Nephron (organoid): ENCODE measurements around the gene PTPRG.
A peak's percentile ranks its signal among the peaks of the same experiment; 100 is the strongest.

Experiments used
- H3K27ac Mint-ChIP-seq, 3 experiments: 2 replicates each; pipeline ENCODE4 v1.8.0; 2020; ENCODE audit warnings: mixed read lengths in 3 of 3, mild to moderate bottlenecking in 2 of 3, moderate library complexity in 1 of 3
- H3K27me3 Mint-ChIP-seq: 2 replicates; pipeline ENCODE4 v1.8.0; 2021; ENCODE audit warnings: low read depth, mild to moderate bottlenecking, moderate library complexity, mixed read lengths
- H3K36me3 Mint-ChIP-seq: 2 replicates; pipeline ENCODE4 v1.8.0; 2020; ENCODE audit warnings: low read depth, mixed read lengths
- H3K4me1 Mint-ChIP-seq: 2 replicates; pipeline ENCODE4 v1.8.0; 2020; ENCODE audit warnings: mixed read lengths
- H3K4me3 Mint-ChIP-seq, 3 experiments: 2 replicates each; pipeline ENCODE4 v1.8.0; 2020; ENCODE audit warnings: mild to moderate bottlenecking in 3 of 3, mixed read lengths in 3 of 3, moderate library complexity in 2 of 3
- H3K9me3 Mint-ChIP-seq: 2 replicates; pipeline ENCODE4 v1.8.0; 2020; ENCODE audit warnings: mixed read lengths
- TF ChIP-seq, protein P1 (sequence below), 3 experiments: fragments of 200-600 bp; sonication (generic); IDR thresholded peaks; one replicate each; pipeline ENCODE4 v1.5.0; 2021; ENCODE audit warnings: antibody characterized with exemption in 3 of 3; ENCODE audit not compliant: unreplicated experiment in 3 of 3

Gene PTPRG

DNA sequence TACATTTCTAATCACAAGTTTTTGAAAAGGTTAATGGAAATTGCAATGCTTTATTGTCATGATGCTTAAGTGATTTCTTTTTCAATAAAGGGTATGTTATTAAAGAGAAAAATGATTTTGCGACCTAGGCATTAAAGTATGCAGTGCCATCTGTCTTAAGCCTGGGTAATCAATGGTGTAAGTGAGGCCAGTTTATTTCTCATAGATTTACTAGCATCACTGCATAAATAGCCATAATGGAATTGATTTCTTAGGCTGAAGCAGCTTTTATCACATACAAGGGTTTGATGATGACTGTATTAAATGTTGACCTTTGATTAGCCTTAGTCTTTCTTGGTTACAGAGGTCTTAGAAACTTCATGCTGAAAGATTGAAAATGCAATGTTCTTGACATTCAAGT is 464.5 kb downstream of the PTPRG start:
- TF ChIP-seq, protein P1, sequence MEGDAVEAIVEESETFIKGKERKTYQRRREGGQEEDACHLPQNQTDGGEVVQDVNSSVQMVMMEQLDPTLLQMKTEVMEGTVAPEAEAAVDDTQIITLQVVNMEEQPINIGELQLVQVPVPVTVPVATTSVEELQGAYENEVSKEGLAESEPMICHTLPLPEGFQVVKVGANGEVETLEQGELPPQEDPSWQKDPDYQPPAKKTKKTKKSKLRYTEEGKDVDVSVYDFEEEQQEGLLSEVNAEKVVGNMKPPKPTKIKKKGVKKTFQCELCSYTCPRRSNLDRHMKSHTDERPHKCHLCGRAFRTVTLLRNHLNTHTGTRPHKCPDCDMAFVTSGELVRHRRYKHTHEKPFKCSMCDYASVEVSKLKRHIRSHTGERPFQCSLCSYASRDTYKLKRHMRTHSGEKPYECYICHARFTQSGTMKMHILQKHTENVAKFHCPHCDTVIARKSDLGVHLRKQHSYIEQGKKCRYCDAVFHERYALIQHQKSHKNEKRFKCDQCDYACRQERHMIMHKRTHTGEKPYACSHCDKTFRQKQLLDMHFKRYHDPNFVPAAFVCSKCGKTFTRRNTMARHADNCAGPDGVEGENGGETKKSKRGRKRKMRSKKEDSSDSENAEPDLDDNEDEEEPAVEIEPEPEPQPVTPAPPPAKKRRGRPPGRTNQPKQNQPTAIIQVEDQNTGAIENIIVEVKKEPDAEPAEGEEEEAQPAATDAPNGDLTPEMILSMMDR (IDR thresholded peaks at IDR 0.05; ENCODE audit: unreplicated experiment in 3 of 3), result no peak
- Mint-ChIP-seq H3K27ac (peak overlapping the region in 1 of 3 experiments; percentile 63), H3K4me1 (peaks cover 35% of the 10 kb centered on the region), H3K36me3 (no peaks in the 10 kb centered on the region), H3K27me3 (no peaks in the 10 kb centered on the region), H3K9me3 (no peaks in the 10 kb centered on the region), H3K4me3 (no peak overlapping the region)

DNA sequence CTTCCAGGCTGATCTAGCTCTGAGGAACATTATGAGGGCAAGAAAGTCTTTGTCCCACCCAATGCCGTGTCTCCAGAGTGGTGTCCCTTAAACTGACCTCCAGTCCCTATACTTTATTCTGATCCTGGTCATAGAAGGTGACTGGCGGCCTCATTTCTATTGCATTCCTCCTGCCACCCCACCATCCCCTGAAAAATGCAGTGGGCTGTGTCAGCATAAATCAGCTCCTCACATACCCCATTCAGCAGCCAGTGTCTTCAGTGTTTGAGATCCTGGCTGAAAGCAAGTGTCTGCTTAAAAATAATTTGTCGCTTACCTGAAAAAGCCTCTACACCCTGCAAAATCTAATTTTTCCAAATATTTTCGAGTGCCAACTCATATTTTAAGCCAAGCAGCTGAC is 465.9 kb downstream of the PTPRG start:
- Mint-ChIP-seq H3K4me1 (peaks cover 35% of the 10 kb centered on the region), H3K4me3 (no peak overlapping the region), H3K9me3 (no peaks in the 10 kb centered on the region), H3K27ac (peak overlapping the region; percentile 16 to 81 (median 66)), H3K27me3 (no peaks in the 10 kb centered on the region), H3K36me3 (no peaks in the 10 kb centered on the region)
- TF ChIP-seq, protein P1 (IDR thresholded peaks at IDR 0.05; ENCODE audit: unreplicated experiment in 3 of 3), result no peak

DNA sequence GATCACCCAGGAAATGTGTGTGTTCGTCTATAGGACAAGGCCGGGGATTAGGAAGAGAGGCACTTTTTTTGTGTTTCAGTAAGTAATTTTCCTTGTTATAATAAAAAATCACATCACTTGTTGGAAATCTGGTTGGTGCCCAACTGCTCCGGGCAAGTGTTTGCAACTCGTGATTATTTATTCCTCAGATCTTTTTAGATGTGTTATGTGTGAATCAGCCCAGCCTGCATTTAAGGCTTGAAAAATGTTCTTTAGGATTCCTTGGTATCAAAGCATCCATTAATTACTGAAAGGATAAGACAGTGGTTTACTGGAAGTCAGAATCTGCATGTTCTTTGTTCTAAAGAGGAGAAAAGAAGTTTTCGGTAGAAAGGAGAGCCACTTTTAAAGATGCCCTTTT is 466.4 kb downstream of the PTPRG start:
- TF ChIP-seq, protein P1 (IDR thresholded peaks at IDR 0.05; ENCODE audit: unreplicated experiment in 3 of 3), result no peak
- H3K4me1 Mint-ChIP-seq, result peaks cover 35% of the 10 kb centered on the region
- H3K9me3 Mint-ChIP-seq, result no peaks in the 10 kb centered on the region
- no peak overlapping the region for H3K4me3 Mint-ChIP-seq
- no peaks in the 10 kb centered on the region for H3K36me3 Mint-ChIP-seq
- H3K27ac Mint-ChIP-seq, result peak overlapping the region; percentile 16 to 81 (median 66)
- no peaks in the 10 kb centered on the region for H3K27me3 Mint-ChIP-seq

DNA sequence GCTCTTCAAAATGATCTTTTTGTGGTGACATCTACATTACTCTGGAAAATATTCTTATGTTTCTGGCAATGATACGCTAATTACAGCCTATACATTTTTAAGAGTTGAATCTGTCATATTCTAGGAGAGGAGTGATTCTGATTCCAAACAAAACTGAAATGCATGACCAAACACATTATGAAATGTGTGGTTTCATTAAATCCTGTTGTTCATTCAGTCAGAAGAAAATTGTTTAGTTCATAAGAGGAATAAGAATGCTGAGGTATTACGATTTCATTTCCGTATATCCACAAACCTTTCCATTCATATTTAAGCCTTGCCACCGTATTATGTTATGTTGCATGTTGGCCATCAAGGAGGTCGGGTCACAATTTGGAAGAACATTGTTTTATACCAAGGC is 466.9 kb downstream of the PTPRG start:
- Mint-ChIP-seq H3K36me3 (no peaks in the 10 kb centered on the region), H3K27ac (peak overlapping the region; percentile 19 to 81 (median 66)), H3K4me3 (no peak overlapping the region), H3K27me3 (no peaks in the 10 kb centered on the region), H3K4me1 (peaks cover 35% of the 10 kb centered on the region), H3K9me3 (no peaks in the 10 kb centered on the region)
- TF ChIP-seq, protein P1 (IDR thresholded peaks at IDR 0.05; ENCODE audit: unreplicated experiment in 3 of 3), result no peak

DNA sequence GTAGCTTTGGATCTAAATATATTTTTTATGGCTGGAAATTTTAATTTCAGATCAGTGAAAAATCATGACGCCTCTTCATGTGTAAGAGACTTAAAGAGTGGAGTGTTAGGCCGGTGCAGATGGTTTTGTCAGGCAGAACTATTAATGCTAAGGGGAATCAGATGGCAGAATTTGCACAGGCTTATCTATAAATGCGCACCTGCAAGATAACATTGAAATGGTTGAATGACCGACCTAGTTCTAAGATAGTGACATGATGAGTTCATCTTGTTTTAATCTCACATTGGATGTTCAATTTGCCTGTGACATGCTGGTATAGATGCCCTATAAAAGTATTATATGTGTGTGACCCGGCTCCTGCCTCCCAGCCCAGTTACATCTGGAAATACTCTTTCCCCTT is 471.4 kb downstream of the PTPRG start:
- Mint-ChIP-seq H3K27me3 (no peaks in the 10 kb centered on the region), H3K4me3 (no peak overlapping the region), H3K27ac (no peak overlapping the region), H3K4me1 (peaks cover 25% of the 10 kb centered on the region), H3K9me3 (no peaks in the 10 kb centered on the region), H3K36me3 (no peaks in the 10 kb centered on the region)
- TF ChIP-seq, protein P1 (IDR thresholded peaks at IDR 0.05; ENCODE audit: unreplicated experiment in 3 of 3), result no peak

DNA sequence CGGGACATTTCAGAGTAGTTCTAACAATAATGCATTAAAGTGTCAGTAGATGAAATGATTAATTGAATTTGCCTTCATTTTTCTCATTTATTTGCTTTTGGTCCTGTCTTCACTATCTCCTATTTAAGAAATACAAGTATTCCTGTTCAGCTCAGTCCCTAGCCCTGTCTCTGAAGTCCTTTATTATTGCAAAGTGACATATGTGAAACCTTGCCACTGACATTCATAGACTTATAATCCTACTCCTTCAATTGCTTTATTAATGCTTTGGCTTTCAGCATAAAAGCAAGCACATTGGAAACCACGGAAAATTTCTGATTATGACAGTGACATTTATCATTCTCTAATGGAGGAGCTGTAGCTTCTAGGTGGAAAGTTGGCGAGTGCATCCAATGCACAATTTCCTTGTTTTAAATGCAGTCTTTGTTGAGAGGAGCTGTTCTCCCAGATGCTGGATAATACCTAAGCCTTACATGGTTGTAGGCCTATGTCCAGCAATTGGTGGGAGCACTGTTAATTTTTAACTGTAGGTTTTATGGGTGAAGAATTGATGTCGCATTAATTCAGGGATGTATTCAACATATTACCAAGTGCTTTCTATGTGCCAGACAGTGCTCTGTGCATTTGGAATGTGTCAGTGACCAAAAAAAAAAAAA is 474.2 kb downstream of the PTPRG start:
- H3K27me3 Mint-ChIP-seq, result no peaks in the 10 kb centered on the region
- H3K36me3 Mint-ChIP-seq, result no peaks in the 10 kb centered on the region
- no peaks in the 10 kb centered on the region for H3K9me3 Mint-ChIP-seq
- H3K4me1 Mint-ChIP-seq, result peaks cover 8% of the 10 kb centered on the region
- H3K27ac Mint-ChIP-seq, result peak overlapping the region in 2 of 3 experiments; percentile 29 to 82
- TF ChIP-seq, protein P1 (IDR thresholded peaks at IDR 0.05; ENCODE audit: unreplicated experiment in 3 of 3), result no peak
- no peak overlapping the region for H3K4me3 Mint-ChIP-seq
